HCT116 (cell line): ENCODE results near the gene TRAPPC14. TPM values are rescaled to one million over a fixed set of nuclear protein-coding genes. Genes with fewer than 3 reads are reported as not detected.
"Not testable (repeated sequence)": the region's sequence is repeated elsewhere in the genome, so short reads cannot be mapped to it uniquely, and the experiment has no call there.

Source experiments
- ATAC-seq: fragments of 200-7000 bp; cut with Tn5 transposase; 2 replicates; pipeline ENCODE4 v1.9.1; 2020; ENCODE audit warnings: mild to moderate bottlenecking, moderate library complexity
- BruUV-seq: library from RNA; stranded (reverse); fragments of 400-500 nt; replicated peaks from 2 replicates; lab custom pipeline; 2021; lab: Mats Ljungman, UMichigan
- CTCF ChIA-PET: fragments of 300-600 bp; sonication (Branson Sonifier 250); formaldehyde crosslinking; loops from one replicate; lab custom pipeline; 2021; ENCODE audit warnings: antibody characterized with exemption; lab: Charles Lee
- POLR2A ChIA-PET: fragments of 300-600, 350-600 bp; sonication (Branson Sonifier 250); formaldehyde crosslinking; loops from one replicate; lab custom pipeline; 2021; ENCODE audit warnings: antibody characterized with exemption; lab: Charles Lee
- RAD21 ChIA-PET, 2 experiments: fragments of 300-600 bp; sonication (Branson Sonifier 250); formaldehyde crosslinking; loops; one replicate each; lab custom pipeline; 2023; ENCODE audit warnings: low total read pairs in 2 of 2; ENCODE audit not compliant: uncharacterized antibody in 2 of 2, unreplicated experiment in 2 of 2, low non-redundant PET in 1 of 2; lab: Charles Lee
- DNase-seq: peaks from one replicate; pipeline ENCODE4 v3.0.0-alpha.2; 2010; ENCODE audit warnings: low read depth, low spot score
- H2AFZ ChIP-seq: fragments of 200-600 bp; shearing (Covaris generic), sonication (generic); 2 replicates; pipeline ENCODE4 v1.6.1; 2017; ENCODE audit warnings: low read depth, mixed run types, mixed read lengths, antibody characterized with exemption, low read length; ENCODE audit not compliant: poor library complexity, severe bottlenecking
- H3K27ac ChIP-seq: 2 replicates; pipeline ENCODE4 v1.5.1; 2012; ENCODE audit warnings: low read depth, low read length
- H3K27me3 ChIP-seq: fragments of 200-600 bp; sonication (generic); 2 replicates; pipeline ENCODE4 v1.6.1; 2016; ENCODE audit warnings: mixed run types, low read length, mixed read lengths; ENCODE audit not compliant: insufficient read depth
- H3K36me3 ChIP-seq, 2 experiments: fragments of 200-500 bp in 1 of 2; fragments of 200-600 bp in 1 of 2; sonication (Bioruptor generic) in 1 of 2; sonication (generic) in 1 of 2; 2 replicates each; pipeline versions ENCODE4 v1.5.1 to v1.6.1; 2014 to 2016; ENCODE audit warnings: low read length in 2 of 2, inconsistent platforms in 1 of 2, mixed read lengths in 1 of 2, mixed run types in 1 of 2; ENCODE audit not compliant: insufficient read depth in 2 of 2, control insufficient read depth in 1 of 2
- H3K4me1 ChIP-seq, 2 experiments: fragments of 200-600 bp in 1 of 2; sonication (generic) in 1 of 2; 2 replicates each; pipeline versions ENCODE4 v1.5.1 to v1.6.1; 2012 to 2017; ENCODE audit warnings: low read length in 2 of 2, inconsistent platforms in 1 of 2, mild to moderate bottlenecking in 1 of 2, mixed read lengths in 1 of 2, mixed run types in 1 of 2, moderate library complexity in 1 of 2; ENCODE audit not compliant: insufficient read depth in 2 of 2, control insufficient read depth in 1 of 2
- H3K4me2 ChIP-seq: fragments of 200-600 bp; sonication (generic); 2 replicates; pipeline ENCODE4 v1.6.1; 2017; ENCODE audit warnings: mixed run types, low read length, mixed read lengths
- H3K4me3 ChIP-seq, 2 experiments: fragments of 200-600 bp in 1 of 2; sonication (generic) in 1 of 2; replicated peaks in 1 of 2; 2 replicates each; pipeline ENCODE4 v1.5.1; 2011 to 2016; ENCODE audit warnings: low read length in 2 of 2, control low read depth in 1 of 2, low read depth in 1 of 2, mild to moderate bottlenecking in 1 of 2, mixed read lengths in 1 of 2, mixed run types in 1 of 2
- H3K79me2 ChIP-seq: fragments of 200-600 bp; sonication (generic); 2 replicates; pipeline ENCODE4 v1.6.1; 2017; ENCODE audit warnings: mild to moderate bottlenecking, mixed run types, low read length, moderate library complexity, mixed read lengths; ENCODE audit not compliant: insufficient read depth
- H3K9ac ChIP-seq: fragments of 200-600 bp; sonication (generic); 2 replicates; pipeline ENCODE4 v1.6.1; 2016; ENCODE audit warnings: low read length, mixed read lengths
- H3K9me2 ChIP-seq: fragments of 200-600 bp; sonication (generic), shearing (Covaris generic); 2 replicates; pipeline ENCODE4 v1.6.1; 2017; ENCODE audit warnings: mixed run types, mild to moderate bottlenecking, moderate library complexity; ENCODE audit not compliant: insufficient read depth
- H3K9me3 ChIP-seq, 2 experiments: fragments of 200-500 bp in 1 of 2; fragments of 200-600 bp in 1 of 2; sonication (Bioruptor generic) in 1 of 2; sonication (generic) in 1 of 2; 2 replicates each; pipeline ENCODE4 v1.6.1; 2014 to 2017; ENCODE audit warnings: low read length in 2 of 2, mixed read lengths in 2 of 2, inconsistent platforms in 1 of 2, low read depth in 1 of 2, mild to moderate bottlenecking in 1 of 2, mixed run types in 1 of 2, moderate library complexity in 1 of 2; ENCODE audit not compliant: control insufficient read depth in 1 of 2, insufficient read depth in 1 of 2
- H4K20me1 ChIP-seq: fragments of 200-600 bp; sonication (generic), shearing (Covaris generic); 2 replicates; pipeline ENCODE4 v1.6.1; 2017; ENCODE audit warnings: mixed run types, mild to moderate bottlenecking, moderate library complexity; ENCODE audit not compliant: insufficient read depth
- CBX3 ChIP-seq: IDR thresholded peaks from 2 replicates; pipeline ENCODE4 v1.6.1; 2012; ENCODE audit warnings: low read depth
- CEBPB ChIP-seq: IDR thresholded peaks from 2 replicates; pipeline ENCODE4 v1.6.1; 2012; ENCODE audit warnings: low read depth
- POLR2AphosphoS5 ChIP-seq: IDR thresholded peaks from 2 replicates; pipeline ENCODE4 v1.6.1; 2011; ENCODE audit warnings: mild to moderate bottlenecking, low read depth, low read length, moderate library complexity
- REST ChIP-seq: IDR thresholded peaks from 2 replicates; pipeline ENCODE4 v1.6.1; 2012; ENCODE audit warnings: low read depth
- SP1 ChIP-seq: IDR thresholded peaks from 2 replicates; pipeline ENCODE4 v1.6.1; 2012; ENCODE audit warnings: low read depth
- ZFX ChIP-seq: fragments of 450-650 bp; IDR thresholded peaks from 2 replicates; pipeline ENCODE4 v1.6.1; 2017
- ZNF274 ChIP-seq: fragments of 200-500 bp; sonication (Bioruptor generic); IDR thresholded peaks from 2 replicates; pipeline ENCODE4 v1.6.1; 2014; ENCODE audit warnings: mild to moderate bottlenecking, low read depth, low read length, inconsistent platforms
- intact Hi-C: fragments of 100-400 bp; cut with micrococcal nuclease; formaldehyde crosslinking; loops from 2 replicates; pipeline ENCODE4 v1.10.0; 2022
- total RNA-seq: library from RNA; stranded (reverse); gene quantifications from one replicate; pipeline ENCODE4 v1.2.1, GENCODE V29; 2021; ENCODE audit not compliant: unreplicated experiment

Gene TRAPPC14
- total RNA-seq, 1 experiment from 2014 or later: 23.2 TPM

GRCh38 chr7:100147278-100147677, 11.2 kb downstream of the TRAPPC14 start (continued):
- TF ChIP-seq POLR2AphosphoS5 (no peak), REST (no peak)

- intact Hi-C loops, POLR2A ChIA-PET: not testable (repeated sequence)
Observed at GRCh38 chr7:100146350-100146749, 12.2 kb downstream of the TRAPPC14 start.

GRCh38 chr7:100142461-100142860, 16.1 kb downstream of the TRAPPC14 start:
- no peak overlapping the region for H2AFZ ChIP-seq
- H3K9ac ChIP-seq: no peak overlapping the region
- DNase-seq: no peak
- H4K20me1 ChIP-seq: no peaks in the 10 kb centered on the region
- ChIA-PET POLR2A (no interaction called here), CTCF (interaction anchor here (1.0 to 1.4 kb wide), 2 partner anchors 10 to 12 kb away, joined by 3 read pairs; no protein-coding TSS in a partner anchor), RAD21 (no interaction called here)
- H3K9me3 ChIP-seq: no peaks in the 10 kb centered on the region
- no peaks in the 10 kb centered on the region for H3K4me1 ChIP-seq
- H3K4me2 ChIP-seq: no peak overlapping the region
- no peak for ATAC-seq
- no peaks in the 10 kb centered on the region for H3K36me3 ChIP-seq
- intact Hi-C loops: no loop called here
- no TSS peak for BruUV-seq
- no peak overlapping the region for H3K27ac ChIP-seq
- no peaks in the 10 kb centered on the region for H3K9me2 ChIP-seq
- no peak overlapping the region for H3K4me3 ChIP-seq
- TF ChIP-seq ZFX (no peak), CBX3 (no peak), POLR2AphosphoS5 (no peak), CEBPB (no peak), ZNF274 (no peak), SP1 (no peak)
- H3K27me3 ChIP-seq: no peaks in the 10 kb centered on the region
- no peaks in the 10 kb centered on the region for H3K79me2 ChIP-seq

More at GRCh38 chr7:100146350-100146749, 12.2 kb downstream of the TRAPPC14 start:
- H3K36me3 ChIP-seq, ATAC-seq, H4K20me1 ChIP-seq, H3K27me3 ChIP-seq, H3K27ac ChIP-seq, H3K4me2 ChIP-seq, BruUV-seq, H3K9ac ChIP-seq, CTCF ChIA-PET, H3K9me3 ChIP-seq, DNase-seq, H3K9me2 ChIP-seq, H2AFZ ChIP-seq, RAD21 ChIA-PET, H3K4me3 ChIP-seq: not testable (repeated sequence)
- peaks cover 9 to 21% of the 10 kb centered on the region in 2 experiments for H3K4me1 ChIP-seq
- peaks cover 16% of the 10 kb centered on the region for H3K79me2 ChIP-seq
